ENCODE data around the gene DRC1. TPM values are rescaled to one million over a fixed set of nuclear protein-coding genes. Genes with fewer than 3 reads are reported as not detected.

DRC1 gene
- polyA plus RNA-seq, 1 donor from 2014 or later: 0.16 TPM

- no peak for TF ChIP-seq SMC3 (conservative IDR thresholded peaks at IDR 0.05; ENCODE audit: poor library complexity)
- TF ChIP-seq RAD21 (conservative IDR thresholded peaks at IDR 0.05): no peak
- TF ChIP-seq EP300 (conservative IDR thresholded peaks at IDR 0.05; ENCODE audit: poor library complexity, severe bottlenecking): no peak
- TF ChIP-seq POLR2AphosphoS5 (IDR thresholded peaks at IDR 0.05): no peak
- no peak for TF ChIP-seq EZH2 (IDR thresholded peaks at IDR 0.05; ENCODE audit: borderline replicate concordance, insufficient read depth, low read length, poor library complexity, severe bottlenecking)
- TF ChIP-seq, protein P1, sequence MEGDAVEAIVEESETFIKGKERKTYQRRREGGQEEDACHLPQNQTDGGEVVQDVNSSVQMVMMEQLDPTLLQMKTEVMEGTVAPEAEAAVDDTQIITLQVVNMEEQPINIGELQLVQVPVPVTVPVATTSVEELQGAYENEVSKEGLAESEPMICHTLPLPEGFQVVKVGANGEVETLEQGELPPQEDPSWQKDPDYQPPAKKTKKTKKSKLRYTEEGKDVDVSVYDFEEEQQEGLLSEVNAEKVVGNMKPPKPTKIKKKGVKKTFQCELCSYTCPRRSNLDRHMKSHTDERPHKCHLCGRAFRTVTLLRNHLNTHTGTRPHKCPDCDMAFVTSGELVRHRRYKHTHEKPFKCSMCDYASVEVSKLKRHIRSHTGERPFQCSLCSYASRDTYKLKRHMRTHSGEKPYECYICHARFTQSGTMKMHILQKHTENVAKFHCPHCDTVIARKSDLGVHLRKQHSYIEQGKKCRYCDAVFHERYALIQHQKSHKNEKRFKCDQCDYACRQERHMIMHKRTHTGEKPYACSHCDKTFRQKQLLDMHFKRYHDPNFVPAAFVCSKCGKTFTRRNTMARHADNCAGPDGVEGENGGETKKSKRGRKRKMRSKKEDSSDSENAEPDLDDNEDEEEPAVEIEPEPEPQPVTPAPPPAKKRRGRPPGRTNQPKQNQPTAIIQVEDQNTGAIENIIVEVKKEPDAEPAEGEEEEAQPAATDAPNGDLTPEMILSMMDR (IDR thresholded peaks at IDR 0.05; ENCODE audit: poor library complexity, severe bottlenecking): no peak
- no peak for TF ChIP-seq MXI1 (conservative IDR thresholded peaks at IDR 0.05; ENCODE audit: poor library complexity, severe bottlenecking)
- no peak for TF ChIP-seq TAF1 (IDR thresholded peaks at IDR 0.05; ENCODE audit: low read depth)
- no peak for TF ChIP-seq REST (IDR thresholded peaks at IDR 0.05; ENCODE audit: borderline replicate concordance)
- Histone ChIP-seq H4K20me1 (ENCODE audit: insufficient read depth) (no peaks in the 10 kb centered on the region), H3K79me2 (replicated peaks; ENCODE audit: insufficient read depth, low read length) (no peaks in the 10 kb centered on the region), H3F3A (ENCODE audit: insufficient read depth, low read length, poor library complexity, severe bottlenecking) (no peaks in the 10 kb centered on the region), H2AFZ (ENCODE audit: low read depth, low read length) (no peak overlapping the region), H3K4me2 (ENCODE audit: low read length) (no peak overlapping the region), H3K27ac (ENCODE audit: low read length) (no peak overlapping the region), H3K27me3 (ENCODE audit: insufficient read depth, low read depth, low read length) (no peaks in the 10 kb centered on the region), H3K9ac (ENCODE audit: low read length) (no peak overlapping the region), H3K36me3 (ENCODE audit: insufficient read depth, low read length) (no peaks in the 10 kb centered on the region), H3K4me3 (ENCODE audit: low read length) (no peak overlapping the region), H3K9me2 (ENCODE audit: insufficient read depth, low read length) (no peaks in the 10 kb centered on the region), H3K9me3 (ENCODE audit: low read length) (no peaks in the 10 kb centered on the region)
These were observed 70.3 kb downstream of the DRC1 start for GRCh38 chr2:26471766-26472706.

DNA sequence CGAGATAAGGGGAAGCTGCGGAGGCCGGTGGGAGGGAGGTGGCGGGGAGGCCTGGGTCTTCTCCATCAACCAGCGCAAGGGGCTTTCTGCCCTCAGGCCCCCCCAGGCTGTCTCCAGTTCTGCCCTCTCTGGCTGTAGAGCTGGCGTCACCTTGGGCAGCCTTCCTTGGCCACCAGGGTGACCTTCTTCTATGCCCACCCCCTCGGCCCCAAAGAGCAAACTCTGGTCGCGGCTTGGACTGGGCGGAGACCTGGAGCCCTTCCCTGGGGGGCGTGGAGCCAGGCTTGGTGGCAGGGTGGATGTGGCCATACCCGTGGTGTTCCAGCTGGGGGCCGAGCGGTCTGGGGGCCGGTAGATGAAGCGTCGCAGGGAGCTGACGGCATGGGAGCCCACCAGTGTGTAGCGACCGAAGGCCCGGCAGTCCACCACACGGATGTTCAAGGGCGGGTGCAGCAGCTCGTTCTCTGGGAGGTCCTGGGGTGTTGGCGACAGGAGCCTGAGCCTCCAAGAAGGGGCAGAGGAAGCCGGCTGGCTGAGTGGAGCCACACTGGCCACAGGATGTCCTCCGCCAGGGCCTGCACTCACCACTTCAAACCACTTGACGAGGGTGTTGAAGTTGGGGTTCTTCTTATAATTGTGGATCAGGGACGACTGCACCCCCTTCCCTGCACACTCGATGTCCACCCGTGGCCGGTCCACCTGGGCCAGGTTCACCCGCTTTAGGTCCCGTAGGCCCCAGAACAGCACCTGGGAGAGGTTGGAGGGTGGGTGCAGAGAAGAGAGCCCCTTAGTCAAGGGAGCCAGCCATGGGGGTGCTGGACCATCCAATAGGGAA, 71.3 kb downstream of the DRC1 start:
- Histone ChIP-seq H2AFZ (ENCODE audit: low read depth, low read length) (no peak overlapping the region), H3F3A (ENCODE audit: insufficient read depth, low read length, poor library complexity, severe bottlenecking) (no peaks in the 10 kb centered on the region), H3K4me3 (ENCODE audit: low read length) (no peak overlapping the region), H3K27ac (ENCODE audit: low read length) (no peak overlapping the region), H3K9me2 (ENCODE audit: insufficient read depth, low read length) (no peaks in the 10 kb centered on the region), H3K79me2 (replicated peaks; ENCODE audit: insufficient read depth, low read length) (no peaks in the 10 kb centered on the region), H4K20me1 (ENCODE audit: insufficient read depth) (no peaks in the 10 kb centered on the region), H3K9ac (ENCODE audit: low read length) (no peak overlapping the region), H3K36me3 (ENCODE audit: insufficient read depth, low read length) (no peaks in the 10 kb centered on the region), H3K4me2 (ENCODE audit: low read length) (no peak overlapping the region), H3K9me3 (ENCODE audit: low read length) (no peaks in the 10 kb centered on the region), H3K27me3 (ENCODE audit: insufficient read depth, low read depth, low read length) (no peaks in the 10 kb centered on the region)
- TF ChIP-seq SMC3 (conservative IDR thresholded peaks at IDR 0.05; ENCODE audit: poor library complexity) (no peak), REST (IDR thresholded peaks at IDR 0.05; ENCODE audit: borderline replicate concordance) (no peak), POLR2AphosphoS5 (IDR thresholded peaks at IDR 0.05) (no peak), MXI1 (conservative IDR thresholded peaks at IDR 0.05; ENCODE audit: poor library complexity, severe bottlenecking) (no peak), RAD21 (conservative IDR thresholded peaks at IDR 0.05) (no peak)

All from neural cell (in vitro differentiated cells).